ENCODE data around the gene SLC39A9.
"Not testable (repeated sequence)": the region's sequence is repeated elsewhere in the genome, so short reads cannot be mapped to it uniquely, and the experiment has no call there.

SLC39A9 gene

GRCh38 chr14:69479696-69480095 lies 81.2 kb downstream of the SLC39A9 start:
- DNase-seq, result no peak

GRCh38 chr14:69480136-69480535 lies 81.6 kb downstream of the SLC39A9 start:
- DNase-seq, result no peak

DNA sequence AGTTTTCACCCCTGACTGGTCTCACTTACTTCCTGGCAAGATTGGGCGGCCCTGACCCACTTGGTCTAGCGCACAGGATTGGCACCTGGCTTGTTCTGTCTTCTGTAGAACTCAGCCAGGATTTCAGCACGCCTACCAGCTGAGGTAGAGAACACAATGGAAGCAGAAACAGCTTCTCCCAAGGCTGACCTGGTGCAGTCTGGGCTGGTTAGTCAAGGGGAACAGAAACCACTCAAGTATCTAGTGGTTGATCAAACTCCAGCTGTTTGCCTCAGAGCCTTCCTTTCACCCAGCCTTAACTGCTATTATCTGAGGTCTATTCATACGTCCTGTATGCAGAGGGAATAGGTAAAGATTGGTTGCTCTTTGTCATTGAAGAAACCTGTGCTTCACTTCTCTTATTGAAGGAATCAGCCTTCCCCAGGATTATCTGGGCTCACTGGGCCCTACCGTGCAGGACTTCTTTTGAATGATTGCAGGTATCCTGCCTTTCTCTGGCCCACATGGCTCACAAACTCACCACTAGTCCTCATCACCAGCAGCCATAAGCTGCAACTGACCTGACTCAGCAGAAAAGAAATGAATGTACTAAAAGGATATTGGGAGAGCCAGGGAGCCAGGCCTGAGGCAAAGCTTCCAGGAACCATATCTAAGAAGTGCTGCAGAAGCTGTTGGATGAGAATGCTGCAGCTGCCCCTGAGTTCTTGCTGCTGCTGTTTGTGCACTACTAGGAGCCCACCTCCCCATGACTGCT lies 83.5 kb downstream of the SLC39A9 start:
- no peak for DNase-seq

DNA sequence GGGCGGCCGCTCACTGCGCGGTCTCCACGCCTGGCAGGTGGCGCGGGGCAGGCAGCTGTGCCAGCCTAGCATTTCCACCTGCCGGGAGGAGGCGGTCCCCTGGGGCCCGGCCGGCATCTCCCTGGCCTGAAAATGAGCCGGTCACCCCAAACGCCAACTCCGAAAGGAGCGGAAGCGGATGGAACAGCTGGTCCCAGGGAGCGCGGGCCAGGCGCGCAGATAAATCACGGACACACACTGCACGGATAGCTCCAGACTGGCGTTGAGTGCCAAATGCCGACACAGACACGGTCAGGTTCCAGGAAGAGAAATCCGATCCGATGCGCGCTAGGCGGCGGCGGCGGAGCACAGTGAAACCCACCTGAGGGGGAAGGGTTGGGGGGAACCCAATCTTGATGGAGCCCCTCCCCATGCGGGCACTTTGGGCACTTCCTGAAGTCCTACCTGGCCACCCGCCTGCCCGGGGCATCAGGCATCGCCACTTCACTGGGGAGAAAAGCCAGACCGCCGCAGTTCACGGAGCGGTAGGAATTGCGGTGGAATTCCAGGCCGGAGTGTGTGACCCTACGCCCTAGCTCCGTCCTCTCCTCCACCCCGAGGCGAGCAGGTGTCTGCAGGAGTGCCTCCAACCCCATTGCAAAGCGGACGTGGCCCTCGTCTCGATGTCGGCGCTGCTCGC lies 85.4 kb downstream of the SLC39A9 start:
- no peak for DNase-seq

- DNase-seq, result no peak
These were observed 86.2 kb downstream of the SLC39A9 start, which contains the start of gene PLEKHD1 for GRCh38 chr14:69484444-69485314. TSS of gene PLEKHD1 (plus strand) at chr14:69484728. CDS start at chr14:69484966, 238 bp downstream.

DNA sequence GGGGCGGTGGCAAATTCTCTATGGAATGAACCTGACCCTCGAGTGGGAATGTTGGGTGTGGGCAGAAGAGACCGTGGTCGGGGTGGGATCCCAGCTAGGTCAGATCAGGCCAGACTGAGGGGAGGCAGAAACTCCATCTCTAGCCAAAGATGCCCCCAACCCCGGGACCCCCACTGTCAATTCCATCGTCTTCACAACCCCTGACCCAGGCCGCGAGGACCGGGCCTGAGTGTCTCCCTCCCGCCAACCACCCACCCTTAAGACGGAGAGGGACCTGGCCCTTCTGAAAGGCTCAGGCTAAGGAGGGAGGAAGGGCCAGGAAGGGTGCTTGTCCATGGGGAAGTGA lies 86.8 kb downstream of the SLC39A9 start:
- DNase-seq, result no peak

DNA sequence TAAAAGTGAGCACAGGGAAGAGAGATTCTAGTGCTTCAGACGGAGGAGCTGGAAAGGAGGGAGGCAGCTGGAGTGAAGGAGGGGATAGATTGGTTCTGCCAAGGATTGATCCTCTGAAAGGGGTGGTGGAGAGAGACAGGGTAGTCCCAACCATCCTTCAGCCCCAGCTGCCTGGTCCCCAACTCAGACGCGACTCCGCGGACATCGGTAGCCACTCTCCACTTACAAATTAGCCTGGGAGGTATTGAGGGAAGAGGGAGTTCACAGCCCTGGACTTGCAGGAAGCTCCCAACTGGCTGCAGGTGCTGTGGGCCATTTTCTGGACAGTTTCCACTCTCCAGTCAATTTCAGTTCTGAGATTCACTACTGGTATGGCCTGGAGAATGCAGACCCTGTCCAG lies 87.2 kb downstream of the SLC39A9 start:
- no peak for DNase-seq

GRCh38 chr14:69487226-69487625 lies 88.7 kb downstream of the SLC39A9 start:
- no peak for DNase-seq

- no peak for DNase-seq
These were observed 89.3 kb downstream of the SLC39A9 start for GRCh38 chr14:69487771-69488170.

DNA sequence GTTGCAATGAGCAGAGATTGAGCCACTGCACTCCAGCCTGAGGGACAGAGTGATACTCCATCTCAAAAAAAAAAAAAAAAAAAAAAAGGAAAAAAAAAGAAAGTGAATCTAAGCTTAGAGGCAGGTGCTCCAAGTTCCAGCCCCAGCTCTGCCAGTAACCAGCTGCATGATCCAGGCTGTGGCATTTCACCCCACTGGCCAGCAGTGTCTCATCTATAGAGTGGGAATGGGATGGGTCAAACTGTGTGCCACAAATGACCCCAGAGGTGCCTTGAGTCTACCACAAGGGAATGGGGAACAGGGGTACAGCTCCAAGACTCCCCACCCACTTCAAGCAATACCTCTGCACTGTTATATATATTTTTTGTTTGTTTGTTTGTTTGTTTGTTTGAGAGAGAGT lies 91.0 kb downstream of the SLC39A9 start:
- DNase-seq, result no peak

DNA sequence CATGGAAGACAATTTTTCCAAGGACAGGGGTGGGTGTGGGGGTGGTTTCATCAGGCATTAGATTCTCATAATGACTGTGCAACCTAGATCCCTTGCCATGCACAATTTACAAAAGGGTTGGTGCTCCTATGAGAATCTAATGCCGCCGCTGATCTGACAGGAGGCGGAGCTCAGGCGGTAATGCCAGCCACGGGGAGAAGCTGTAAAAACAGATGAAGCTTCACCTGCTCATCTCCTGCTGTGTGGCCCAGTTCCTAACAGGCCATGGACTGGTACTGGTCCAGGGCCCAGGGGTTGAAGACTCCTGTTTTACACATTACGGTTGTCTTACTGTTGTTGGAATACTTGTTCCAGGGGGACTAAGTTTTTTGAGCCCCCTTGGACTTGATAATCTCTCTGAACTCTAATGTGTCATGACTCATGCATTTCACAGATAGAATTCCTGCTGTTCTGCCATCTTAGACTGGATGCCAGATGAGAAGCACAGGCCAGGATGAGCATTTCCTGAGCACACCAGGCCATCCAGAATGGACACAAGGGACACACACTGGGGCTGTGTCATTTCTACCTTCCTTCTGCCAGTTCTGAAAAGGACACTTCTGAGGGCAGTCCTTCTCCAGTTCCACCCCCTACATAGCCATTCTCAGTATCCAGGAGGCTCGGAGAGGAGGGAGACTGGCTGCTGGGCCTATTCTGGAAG lies 91.9 kb downstream of the SLC39A9 start:
- no peak for DNase-seq

DNA sequence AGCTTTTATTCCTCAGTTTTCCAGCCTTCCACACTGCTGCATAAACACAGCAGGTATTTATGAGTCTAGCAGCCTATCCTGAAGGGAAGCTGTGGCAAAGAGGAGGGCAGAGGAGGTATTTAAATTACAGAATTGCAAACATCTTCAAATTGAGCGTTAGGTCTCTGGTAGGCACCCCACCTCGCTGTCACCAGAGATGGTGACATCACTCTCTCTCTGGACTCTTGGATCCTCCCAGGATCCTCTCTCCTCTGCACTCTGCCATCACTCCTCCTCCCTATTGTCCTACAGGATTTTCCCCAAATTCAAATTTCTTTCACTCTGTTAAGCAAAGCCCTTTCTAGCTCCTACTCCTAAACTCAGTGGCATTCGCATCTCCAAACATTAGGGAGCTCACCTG lies 92.7 kb downstream of the SLC39A9 start:
- no peak for DNase-seq

DNA sequence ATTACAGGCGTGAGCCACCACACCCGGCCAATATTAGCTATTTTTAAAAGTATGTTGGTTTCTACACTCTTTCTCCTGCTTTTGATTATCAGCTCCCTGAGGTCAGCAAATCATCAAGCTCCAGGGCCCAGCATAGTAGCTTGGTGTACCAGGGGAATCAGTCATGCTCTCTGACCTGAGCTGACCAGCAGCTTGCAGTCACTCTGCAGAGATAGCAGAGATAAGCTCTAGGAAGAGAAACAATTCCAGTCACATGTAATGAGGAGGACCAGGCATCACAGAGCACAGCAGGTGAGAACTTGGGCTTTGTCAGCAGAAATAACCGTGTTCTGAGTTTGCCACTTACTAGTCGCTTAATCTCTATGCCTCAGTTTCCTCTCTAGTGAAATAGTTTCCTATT lies 94.5 kb downstream of the SLC39A9 start:
- DNase-seq, result no peak

- DNase-seq, result no peak
These were observed 95.3 kb downstream of the SLC39A9 start for GRCh38 chr14:69493791-69494190.

DNA sequence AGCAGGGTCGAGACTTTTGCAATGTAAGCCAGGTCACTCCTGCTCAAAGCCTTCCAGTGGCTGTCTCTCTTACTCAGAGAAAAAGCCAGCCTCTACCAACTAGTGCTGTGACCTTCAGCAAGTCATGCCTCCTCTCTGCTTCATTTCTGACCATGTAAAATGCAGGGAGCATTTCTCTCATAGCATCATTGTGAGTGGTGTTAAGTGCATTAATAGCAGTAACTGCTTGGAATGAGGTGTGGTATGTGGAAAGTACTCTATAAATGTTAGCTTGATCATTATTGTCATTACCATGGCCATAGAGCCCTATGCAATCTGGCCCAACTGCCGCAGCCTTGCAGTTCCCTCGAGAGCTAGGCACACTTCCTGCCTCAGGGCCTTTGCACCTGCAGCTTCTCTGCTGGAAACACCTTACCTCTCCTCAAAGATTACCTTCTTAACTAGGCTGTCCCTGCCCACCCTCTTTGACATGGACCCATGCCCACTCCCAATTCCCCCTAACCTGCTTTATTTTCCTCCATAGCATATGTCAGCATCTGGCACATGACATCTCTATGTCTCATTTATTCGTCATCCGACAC lies 96.9 kb downstream of the SLC39A9 start:
- no peak for DNase-seq

GRCh38 chr14:69497866-69498265 lies 99.4 kb downstream of the SLC39A9 start:
- not testable (repeated sequence) for DNase-seq

DNA sequence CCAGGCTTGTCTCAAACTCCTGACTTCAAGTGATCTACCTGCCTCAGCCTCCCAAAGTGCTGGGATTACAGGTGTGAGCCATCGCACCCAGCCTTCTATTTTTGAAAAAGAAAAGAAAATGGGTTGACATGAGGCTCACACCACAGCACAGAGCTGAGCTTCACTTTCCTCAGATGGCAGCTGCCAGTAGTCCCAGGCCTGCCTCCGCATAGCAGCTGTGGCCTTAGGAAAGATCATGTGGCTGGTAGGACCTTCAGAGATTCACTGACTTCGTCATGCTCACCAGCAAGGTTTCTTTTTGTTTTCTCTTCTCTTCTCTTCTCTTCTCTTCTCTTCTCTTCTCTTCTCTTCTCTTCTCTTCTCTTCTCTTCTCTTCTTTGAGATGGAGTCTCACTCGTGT lies 99.8 kb downstream of the SLC39A9 start:
- DNase-seq, result not testable (repeated sequence)

- DNase-seq, result no peak
These were observed 100.9 kb downstream of the SLC39A9 start for GRCh38 chr14:69499436-69499835.

- no peak for DNase-seq
These were observed 101.6 kb downstream of the SLC39A9 start for GRCh38 chr14:69500096-69500495.

DNA sequence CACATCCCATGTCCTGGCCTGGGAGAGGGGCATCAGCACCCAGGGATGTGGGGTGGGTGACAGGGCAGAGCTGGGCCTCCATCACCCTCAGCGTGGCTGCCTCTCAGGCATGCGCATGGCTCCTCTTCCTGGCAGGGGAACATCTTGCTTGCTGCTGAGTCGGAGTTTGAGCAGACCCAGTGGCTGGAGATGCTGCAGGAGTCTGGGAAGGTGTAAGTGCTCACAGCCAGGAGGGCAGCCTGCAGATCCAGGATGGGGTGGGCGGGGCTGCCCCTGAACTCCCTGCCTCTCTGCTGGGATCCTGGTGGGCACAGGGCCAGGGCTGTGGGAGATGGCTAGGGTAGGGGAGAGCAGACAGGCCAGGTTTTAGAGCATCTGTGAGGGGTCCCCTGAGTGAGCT lies 102.2 kb downstream of the SLC39A9 start:
- DNase-seq, result no peak

DNA sequence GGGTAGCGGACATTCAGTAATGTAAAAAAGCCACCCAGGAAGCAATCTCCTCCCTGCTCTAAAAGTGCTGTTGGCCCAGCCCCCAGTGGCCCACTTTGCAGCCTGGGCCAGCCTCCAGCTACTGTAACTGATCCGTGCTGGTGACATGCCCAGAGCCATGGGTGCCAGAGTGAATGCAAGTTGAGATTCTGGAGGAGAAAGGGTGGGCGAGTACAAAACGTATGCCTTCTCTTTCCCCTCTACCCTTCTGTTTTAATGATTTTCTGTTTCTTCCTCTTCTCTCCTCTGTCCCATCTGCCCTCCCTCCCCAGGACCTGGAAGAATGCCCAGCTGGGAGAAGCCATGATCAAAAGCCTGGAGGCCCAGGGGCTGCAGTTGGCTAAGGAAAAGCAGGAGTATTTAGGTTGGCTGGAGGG lies 102.9 kb downstream of the SLC39A9 start:
- DNase-seq, result no peak

- DNase-seq, result no peak
These were observed 106.3 kb downstream of the SLC39A9 start for GRCh38 chr14:69504775-69505174.

Data from hematopoietic multipotent progenitor cell treated with erythropoietin and hydrocortisone succinate and interleukin-3 and kit ligand, for 6 days (in vitro differentiated cells).